ENCODE measurements around the gene SND1.

SND1 gene

GRCh38 chr7:127821146-127821545 lies 169.2 kb downstream of the SND1 start:
- H3K4me3 ChIP-seq (ENCODE audit: low read depth, low read length) = no peak overlapping the region
- no peak for TF ChIP-seq CTCF (IDR thresholded peaks at IDR 0.05; ENCODE audit: low read depth, low read length)
- DNase-seq = no peak
- H3K36me3 ChIP-seq = no peaks in the 10 kb centered on the region
- no peak overlapping the region for H3K27ac ChIP-seq
- no peaks in the 10 kb centered on the region for H3K9me3 ChIP-seq (ENCODE audit: severe bottlenecking)
- H3K27me3 ChIP-seq (ENCODE audit: insufficient read depth, low read depth, severe bottlenecking) = no peaks in the 10 kb centered on the region

GRCh38 chr7:127822822-127823508 lies 171.0 kb downstream of the SND1 start:
- Histone ChIP-seq H3K9me3 (ENCODE audit: severe bottlenecking) (no peaks in the 10 kb centered on the region), H3K27me3 (ENCODE audit: insufficient read depth, low read depth, severe bottlenecking) (no peaks in the 10 kb centered on the region), H3K36me3 (no peaks in the 10 kb centered on the region), H3K4me3 (ENCODE audit: low read depth, low read length) (no peak overlapping the region), H3K27ac (no peak overlapping the region)
- no peak for TF ChIP-seq CTCF (IDR thresholded peaks at IDR 0.05; ENCODE audit: low read depth, low read length)
- no peak for DNase-seq

GRCh38 chr7:127824682-127825081 lies 172.7 kb downstream of the SND1 start:
- TF ChIP-seq CTCF (IDR thresholded peaks at IDR 0.05; ENCODE audit: low read depth, low read length) = no peak
- DNase-seq = no peak
- no peak overlapping the region for H3K4me3 ChIP-seq (ENCODE audit: low read depth, low read length)
- H3K36me3 ChIP-seq = no peaks in the 10 kb centered on the region
- no peak overlapping the region for H3K27ac ChIP-seq
- no peaks in the 10 kb centered on the region for H3K9me3 ChIP-seq (ENCODE audit: severe bottlenecking)
- no peaks in the 10 kb centered on the region for H3K27me3 ChIP-seq (ENCODE audit: insufficient read depth, low read depth, severe bottlenecking)

GRCh38 chr7:127828843-127829500 lies 177.0 kb downstream of the SND1 start:
- Histone ChIP-seq H3K27me3 (ENCODE audit: insufficient read depth, low read depth, severe bottlenecking) (no peaks in the 10 kb centered on the region), H3K9me3 (ENCODE audit: severe bottlenecking) (no peaks in the 10 kb centered on the region), H3K36me3 (no peaks in the 10 kb centered on the region), H3K27ac (no peak overlapping the region), H3K4me3 (ENCODE audit: low read depth, low read length) (no peak overlapping the region)
- no peak for TF ChIP-seq CTCF (IDR thresholded peaks at IDR 0.05; ENCODE audit: low read depth, low read length)
- no peak for DNase-seq

GRCh38 chr7:127831318-127832219 lies 179.6 kb downstream of the SND1 start:
- Histone ChIP-seq H3K36me3 (no peaks in the 10 kb centered on the region), H3K27me3 (ENCODE audit: insufficient read depth, low read depth, severe bottlenecking) (no peaks in the 10 kb centered on the region), H3K27ac (no peak overlapping the region), H3K9me3 (ENCODE audit: severe bottlenecking) (no peaks in the 10 kb centered on the region), H3K4me3 (ENCODE audit: low read depth, low read length) (no peak overlapping the region)
- DNase-seq = no peak
- no peak for TF ChIP-seq CTCF (IDR thresholded peaks at IDR 0.05; ENCODE audit: low read depth, low read length)
